Mesenchymal stem cell (in vitro differentiated cells and primary cell): ENCODE results near the gene FGF3.

Experiments
- DNase-seq: peaks from one replicate; pipeline ENCODE4 v3.0.0-alpha.2; 2013
- H2AFZ ChIP-seq: one replicate; pipeline ENCODE4 v1.6.1; 2013; ENCODE audit warnings: low read depth, mild to moderate bottlenecking, control low read depth, inconsistent platforms, low read length, moderate library complexity
- H2AK5ac ChIP-seq: 2 replicates; pipeline ENCODE4 v1.6.1; 2013; ENCODE audit warnings: low read length, moderate library complexity, mild to moderate bottlenecking, inconsistent platforms; ENCODE audit not compliant: severe bottlenecking
- H2BK120ac ChIP-seq: one replicate; pipeline ENCODE4 v1.6.1; 2013; ENCODE audit warnings: low read depth, mild to moderate bottlenecking, inconsistent platforms, low read length, moderate library complexity
- H2BK12ac ChIP-seq, 2 experiments: one replicate each; pipeline ENCODE4 v1.6.1; 2013; ENCODE audit warnings: inconsistent platforms in 2 of 2, low read length in 2 of 2, mild to moderate bottlenecking in 2 of 2, moderate library complexity in 2 of 2, control low read depth in 1 of 2
- H2BK15ac ChIP-seq: one replicate; pipeline ENCODE4 v1.6.1; 2013; ENCODE audit warnings: mild to moderate bottlenecking, low read depth, inconsistent platforms; ENCODE audit not compliant: poor library complexity, severe bottlenecking
- H2BK5ac ChIP-seq: 2 replicates; pipeline ENCODE4 v1.6.1; 2013; ENCODE audit warnings: low read depth, mild to moderate bottlenecking, low read length, control low read depth, inconsistent platforms; ENCODE audit not compliant: poor library complexity, severe bottlenecking
- H3K14ac ChIP-seq, 2 experiments: one replicate each; pipeline ENCODE4 v1.6.1; 2013; ENCODE audit warnings: inconsistent platforms in 2 of 2, low read length in 2 of 2, control low read depth in 1 of 2, mild to moderate bottlenecking in 1 of 2, moderate library complexity in 1 of 2
- H3K18ac ChIP-seq, 2 experiments: one replicate each; pipeline ENCODE4 v1.6.1; 2013; ENCODE audit warnings: inconsistent platforms in 2 of 2, low read length in 2 of 2, control low read depth in 1 of 2, low read depth in 1 of 2, mild to moderate bottlenecking in 1 of 2
- H3K23ac ChIP-seq, 2 experiments: one replicate each; pipeline ENCODE4 v1.6.1; 2013; ENCODE audit warnings: inconsistent platforms in 2 of 2, low read length in 2 of 2, mild to moderate bottlenecking in 2 of 2, moderate library complexity in 2 of 2, control low read depth in 1 of 2
- H3K27ac ChIP-seq: 2 replicates; pipeline ENCODE4 v1.5.1; 2013; ENCODE audit warnings: mild to moderate bottlenecking, moderate library complexity, low read length, control low read depth, inconsistent platforms; ENCODE audit not compliant: poor library complexity, severe bottlenecking
- H3K27me3 ChIP-seq, 2 experiments: 2 replicates each; pipeline versions ENCODE4 v1.6.1 to v1.7.0; 2013; ENCODE audit warnings: low read length in 2 of 2, mild to moderate bottlenecking in 2 of 2, moderate library complexity in 2 of 2, control low read depth in 1 of 2, inconsistent platforms in 1 of 2; ENCODE audit not compliant: control insufficient read depth in 1 of 2, insufficient read depth in 1 of 2
- H3K36me3 ChIP-seq, 2 experiments: 2 replicates each; pipeline versions ENCODE4 v1.6.1 to v1.7.0; 2013; ENCODE audit warnings: low read length in 2 of 2, control low read depth in 1 of 2, inconsistent platforms in 1 of 2, low read depth in 1 of 2, mild to moderate bottlenecking in 1 of 2; ENCODE audit not compliant: insufficient read depth in 2 of 2, control insufficient read depth in 1 of 2
- H3K4ac ChIP-seq, 2 experiments: one replicate each; pipeline ENCODE4 v1.6.1; 2013; ENCODE audit warnings: inconsistent platforms in 2 of 2, low read length in 2 of 2, mild to moderate bottlenecking in 2 of 2, moderate library complexity in 2 of 2, control low read depth in 1 of 2, low read depth in 1 of 2
- H3K4me1 ChIP-seq: 2 replicates; pipeline ENCODE4 v1.6.1; 2013; ENCODE audit warnings: low read depth, low read length, control low read depth; ENCODE audit not compliant: control insufficient read depth, insufficient read depth
- H3K4me2 ChIP-seq: 2 replicates; pipeline ENCODE4 v1.6.1; 2013; ENCODE audit warnings: low read length, mild to moderate bottlenecking, inconsistent platforms; ENCODE audit not compliant: poor library complexity, severe bottlenecking
- H3K4me3 ChIP-seq, 2 experiments: 2 replicates each; pipeline versions ENCODE4 v1.5.1 to v1.7.0; 2013; ENCODE audit warnings: low read length in 2 of 2, mild to moderate bottlenecking in 2 of 2, control low read depth in 1 of 2, low read depth in 1 of 2; ENCODE audit not compliant: insufficient read depth in 1 of 2
- H3K79me1 ChIP-seq: replicated peaks from 2 replicates; pipeline ENCODE4 v1.6.1; 2013; ENCODE audit warnings: mild to moderate bottlenecking, control low read depth, low read length, inconsistent platforms; ENCODE audit not compliant: poor library complexity, severe bottlenecking
- H3K9ac ChIP-seq: 2 replicates; pipeline ENCODE4 v1.7.0; 2013; ENCODE audit warnings: mild to moderate bottlenecking, low read length, moderate library complexity
- H3K9me3 ChIP-seq: 2 replicates; pipeline ENCODE4 v1.7.0; 2013; ENCODE audit warnings: mild to moderate bottlenecking, low read length; ENCODE audit not compliant: control insufficient read depth
- H4K8ac ChIP-seq: one replicate; pipeline ENCODE4 v1.6.1; 2013; ENCODE audit warnings: inconsistent platforms, mild to moderate bottlenecking, low read length, moderate library complexity
- H4K91ac ChIP-seq: one replicate; pipeline ENCODE4 v1.6.1; 2013; ENCODE audit warnings: mild to moderate bottlenecking, low read length, inconsistent platforms
- WGBS: methylation state at CpG from one replicate; pipeline ENCODE4 v1.1.7; 2013; ENCODE audit warnings: mixed read lengths; 5-methylcytosine and 5-hydroxymethylcytosine counted together

Gene FGF3

DNA sequence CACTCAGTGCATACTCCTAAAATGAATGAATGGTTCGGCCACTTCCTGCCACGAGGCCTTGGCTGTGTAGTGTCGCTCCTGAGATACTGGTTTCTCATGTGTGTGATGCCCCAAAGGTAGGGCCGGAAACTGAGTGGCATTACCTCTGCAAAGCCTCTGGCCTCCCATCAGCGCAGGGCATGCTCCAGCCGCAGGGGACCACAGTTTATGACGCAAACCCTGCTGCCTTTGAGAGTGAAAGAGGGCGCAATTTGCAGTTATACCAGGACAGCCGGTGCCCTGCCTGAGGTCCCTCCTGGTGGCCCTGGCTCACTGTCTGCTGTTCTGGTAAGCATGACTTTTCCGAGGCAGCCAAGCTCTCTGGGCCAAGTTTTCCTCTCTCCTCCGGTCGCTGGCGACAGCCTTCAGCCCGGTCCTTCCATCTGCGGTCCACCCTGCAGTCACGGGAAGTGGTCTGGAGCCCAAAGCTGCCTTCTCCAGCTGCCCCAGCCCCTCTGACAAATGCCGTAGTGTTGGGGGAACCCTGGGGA lies 2.4 kb upstream of the FGF3 start:
- Histone ChIP-seq H3K27ac (no peak overlapping the region), H3K9ac (no peak overlapping the region), H4K8ac (no peak overlapping the region), H3K4me3 (no peak overlapping the region), H3K9me3 (no peaks in the 10 kb centered on the region), H3K23ac (no peak overlapping the region), H2BK120ac (no peak overlapping the region), H3K4ac (no peak overlapping the region), H4K91ac (no peak overlapping the region), H3K18ac (no peak overlapping the region), H3K4me2 (no peak overlapping the region), H2BK12ac (no peak overlapping the region), H2BK15ac (no peak overlapping the region), H2BK5ac (no peak overlapping the region), H3K79me1 (no peaks in the 10 kb centered on the region), H3K27me3 (peaks cover 83 to 92% of the 10 kb centered on the region in 2 experiments), H2AK5ac (no peak overlapping the region), H3K4me1 (peaks cover 18% of the 10 kb centered on the region), H3K14ac (no peak overlapping the region), H3K36me3 (no peaks in the 10 kb centered on the region), H2AFZ (no peak overlapping the region)
- no peak for DNase-seq
- WGBS = 79% methylated on average over 17 of the region's 17 CpGs

DNA sequence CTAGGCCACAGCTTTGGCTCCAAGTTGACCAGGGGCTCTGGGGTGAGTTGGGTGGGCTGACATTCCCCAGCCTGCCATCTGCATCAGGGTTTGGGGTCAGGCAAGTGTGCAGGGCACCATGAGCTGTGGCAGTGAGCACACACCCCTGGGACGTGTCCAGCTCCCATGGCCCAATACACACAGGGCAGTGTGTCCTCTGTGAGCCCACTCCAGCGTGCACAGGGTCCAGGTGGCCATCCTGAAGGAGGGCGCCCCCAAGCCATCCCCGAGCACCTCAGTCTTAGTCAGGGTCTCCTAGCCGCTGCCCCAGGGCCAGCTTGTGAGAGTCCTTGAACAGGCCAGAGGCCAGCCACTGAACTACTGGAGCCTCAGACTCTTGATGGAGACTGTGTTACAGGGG lies 1.2 kb upstream of the FGF3 start:
- no peak for DNase-seq
- no peak overlapping the region for H3K4me2 ChIP-seq
- no peak overlapping the region for H2BK5ac ChIP-seq
- H3K27ac ChIP-seq = no peak overlapping the region
- H3K9ac ChIP-seq = no peak overlapping the region
- no peak overlapping the region for H3K4me3 ChIP-seq
- no peaks in the 10 kb centered on the region for H3K9me3 ChIP-seq
- no peak overlapping the region for H2AFZ ChIP-seq
- H4K8ac ChIP-seq = no peak overlapping the region
- no peak overlapping the region for H4K91ac ChIP-seq
- H3K79me1 ChIP-seq = no peaks in the 10 kb centered on the region
- H3K14ac ChIP-seq = no peak overlapping the region
- no peak overlapping the region for H3K18ac ChIP-seq
- H3K27me3 ChIP-seq = peaks cover 84 to 92% of the 10 kb centered on the region in 2 experiments
- no peak overlapping the region for H3K4ac ChIP-seq
- H2AK5ac ChIP-seq = no peak overlapping the region
- peaks cover 18% of the 10 kb centered on the region for H3K4me1 ChIP-seq
- H3K23ac ChIP-seq = no peak overlapping the region
- no peak overlapping the region for H2BK12ac ChIP-seq
- no peak overlapping the region for H2BK15ac ChIP-seq
- H3K36me3 ChIP-seq = no peaks in the 10 kb centered on the region
- H2BK120ac ChIP-seq = no peak overlapping the region
- 75% methylated on average over 5 of the region's 5 CpGs for WGBS

GRCh38 chr11:69819541-69820070 lies 390 bp upstream of the FGF3 start:
- H2AFZ ChIP-seq = no peak overlapping the region
- H3K23ac ChIP-seq = peak overlapping the region in 1 of 2 experiments; percentile 42
- H3K9me3 ChIP-seq = no peaks in the 10 kb centered on the region
- no peak overlapping the region for H3K18ac ChIP-seq
- peaks cover 84 to 94% of the 10 kb centered on the region in 2 experiments for H3K27me3 ChIP-seq
- no peak overlapping the region for H2BK12ac ChIP-seq
- no peak overlapping the region for H3K4me2 ChIP-seq
- H3K9ac ChIP-seq = no peak overlapping the region
- H3K4ac ChIP-seq = no peak overlapping the region
- H2BK15ac ChIP-seq = no peak overlapping the region
- H4K91ac ChIP-seq = no peak overlapping the region
- H3K4me3 ChIP-seq = no peak overlapping the region
- H3K27ac ChIP-seq = no peak overlapping the region
- no peak overlapping the region for H2AK5ac ChIP-seq
- H3K79me1 ChIP-seq = no peaks in the 10 kb centered on the region
- no peaks in the 10 kb centered on the region for H3K36me3 ChIP-seq
- WGBS = 4% methylated on average over 40 of the region's 40 CpGs
- H3K4me1 ChIP-seq = peaks cover 18% of the 10 kb centered on the region
- no peak for DNase-seq
- H3K14ac ChIP-seq = no peak overlapping the region
- H2BK120ac ChIP-seq = no peak overlapping the region
- no peak overlapping the region for H2BK5ac ChIP-seq
- H4K8ac ChIP-seq = no peak overlapping the region

DNA sequence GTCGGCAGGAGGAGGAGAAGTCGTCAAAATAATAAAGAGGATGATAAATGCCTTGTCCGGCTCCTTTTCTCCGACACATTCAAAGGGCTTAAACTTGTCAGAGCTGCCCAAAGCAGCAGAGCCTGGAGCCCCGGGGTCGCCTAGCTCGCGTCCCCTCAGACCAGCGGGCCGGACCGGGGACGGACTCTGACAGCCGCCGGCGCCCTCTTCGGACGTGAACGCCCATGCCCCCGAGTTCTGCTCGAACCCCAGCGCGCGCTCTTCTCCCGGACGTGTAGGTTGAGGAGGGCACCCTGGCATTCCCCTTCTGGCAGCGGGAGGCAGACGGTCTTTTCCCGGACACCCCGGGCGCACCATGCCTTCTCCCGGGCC lies 999 bp downstream of the FGF3 start:
- 5% methylated on average over 29 of the region's 31 CpGs for WGBS

More for the DNA sequence above, 999 bp downstream of the FGF3 start:
- Histone ChIP-seq H3K27me3 (peaks cover 82 to 84% of the 10 kb centered on the region in 2 experiments), H3K14ac (no peak overlapping the region), H3K36me3 (no peaks in the 10 kb centered on the region), H4K91ac (no peak overlapping the region), H3K79me1 (no peaks in the 10 kb centered on the region), H3K18ac (no peak overlapping the region), H3K27ac (no peak overlapping the region), H2BK5ac (no peak overlapping the region), H2BK120ac (no peak overlapping the region), H2BK15ac (no peak overlapping the region), H3K23ac (no peak overlapping the region), H2AFZ (no peak overlapping the region), H2BK12ac (no peak overlapping the region), H4K8ac (no peak overlapping the region), H2AK5ac (no peak overlapping the region), H3K9me3 (no peaks in the 10 kb centered on the region), H3K4me2 (peak overlapping the region; percentile 43), H3K4me1 (peaks cover 18% of the 10 kb centered on the region), H3K4ac (no peak overlapping the region), H3K9ac (no peak overlapping the region), H3K4me3 (no peak overlapping the region)
- peak; percentile 3 for DNase-seq
